ENCODE measurements around the gene INVS.

INVS gene

GRCh38 chr9:100340224-100340623 is 241.2 kb downstream of the INVS start:
- Histone ChIP-seq H3K36me3 (ENCODE audit: control insufficient read depth, insufficient read depth, low read length, severe bottlenecking) (peaks cover 9% of the 10 kb centered on the region), H3K9ac (ENCODE audit: low read length) (no peak overlapping the region), H3K27me3 (replicated peaks; ENCODE audit: control insufficient read depth, insufficient read depth, low read length) (no peaks in the 10 kb centered on the region), H3K4me1 (ENCODE audit: control insufficient read depth, insufficient read depth, low read length) (no peaks in the 10 kb centered on the region), H3K9me3 (ENCODE audit: control insufficient read depth, low read length) (no peaks in the 10 kb centered on the region), H3K4me3 (ENCODE audit: low read length) (no peak overlapping the region)
- no peak for DNase-seq (ENCODE audit: low read depth)

GRCh38 chr9:100341889-100342288 is 242.8 kb downstream of the INVS start:
- peaks cover 9% of the 10 kb centered on the region for H3K4me1 ChIP-seq (ENCODE audit: control insufficient read depth, insufficient read depth, low read length)
- no peaks in the 10 kb centered on the region for H3K9me3 ChIP-seq (ENCODE audit: control insufficient read depth, low read length)
- no peak overlapping the region for H3K4me3 ChIP-seq (ENCODE audit: low read length)
- H3K9ac ChIP-seq (ENCODE audit: low read length): no peak overlapping the region
- peaks cover 18% of the 10 kb centered on the region for H3K36me3 ChIP-seq (ENCODE audit: control insufficient read depth, insufficient read depth, low read length, severe bottlenecking)
- no peak for DNase-seq (ENCODE audit: low read depth)
- H3K27me3 ChIP-seq (replicated peaks; ENCODE audit: control insufficient read depth, insufficient read depth, low read length): no peaks in the 10 kb centered on the region

GRCh38 chr9:100346836-100347235 is 247.8 kb downstream of the INVS start:
- Histone ChIP-seq H3K9ac (ENCODE audit: low read length) (peak overlapping the region; percentile 2), H3K36me3 (ENCODE audit: control insufficient read depth, insufficient read depth, low read length, severe bottlenecking) (peaks cover 12% of the 10 kb centered on the region), H3K9me3 (ENCODE audit: control insufficient read depth, low read length) (no peaks in the 10 kb centered on the region), H3K4me3 (ENCODE audit: low read length) (peak overlapping the region; percentile 56), H3K4me1 (ENCODE audit: control insufficient read depth, insufficient read depth, low read length) (peaks cover 30% of the 10 kb centered on the region), H3K27me3 (replicated peaks; ENCODE audit: control insufficient read depth, insufficient read depth, low read length) (no peaks in the 10 kb centered on the region)
- peak; percentile 82 for DNase-seq (ENCODE audit: low read depth)

- peak; percentile 2 for DNase-seq (ENCODE audit: low read depth)
- Histone ChIP-seq H3K4me1 (ENCODE audit: control insufficient read depth, insufficient read depth, low read length) (peaks cover 37% of the 10 kb centered on the region), H3K27me3 (replicated peaks; ENCODE audit: control insufficient read depth, insufficient read depth, low read length) (no peaks in the 10 kb centered on the region), H3K4me3 (ENCODE audit: low read length) (no peak overlapping the region), H3K36me3 (ENCODE audit: control insufficient read depth, insufficient read depth, low read length, severe bottlenecking) (peaks cover 10% of the 10 kb centered on the region), H3K9me3 (ENCODE audit: control insufficient read depth, low read length) (no peaks in the 10 kb centered on the region), H3K9ac (ENCODE audit: low read length) (no peak overlapping the region)
Observed at GRCh38 chr9:100350188-100350587, 251.1 kb downstream of the INVS start.
